Islet of Langerhans (tissue), 1 donor: ENCODE results near the gene FOXI1.
"Not testable (repeated sequence)": the region's sequence is repeated elsewhere in the genome, so short reads cannot be mapped to it uniquely, and the experiment has no call there.

Experiments
- FAIRE-seq: peaks from one replicate; lab custom pipeline; 2011; peaks lifted over from hg19 to GRCh38; lab: Jason Lieb, UNC

FOXI1 gene

DNA sequence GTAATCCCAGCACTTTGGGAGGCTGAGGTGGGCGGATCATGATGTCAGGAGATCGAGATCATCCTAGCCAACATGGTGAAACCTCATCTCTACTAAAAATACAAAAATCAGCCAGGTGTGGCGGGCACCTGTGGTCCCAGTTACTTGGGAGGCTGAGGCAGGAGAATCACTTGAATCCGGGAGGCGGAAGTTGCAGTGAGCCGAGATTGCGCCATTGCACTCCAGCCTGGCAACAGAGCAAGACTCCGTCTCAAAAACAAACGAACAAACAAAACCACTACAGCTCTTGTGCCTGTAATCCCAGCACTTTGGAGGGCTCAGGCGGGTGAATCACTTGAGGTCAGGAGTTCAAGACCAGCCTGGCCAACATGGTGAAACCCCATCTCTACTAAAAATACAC lies 11.4 kb upstream of the FOXI1 start:
- FAIRE-seq = not testable (repeated sequence)

DNA sequence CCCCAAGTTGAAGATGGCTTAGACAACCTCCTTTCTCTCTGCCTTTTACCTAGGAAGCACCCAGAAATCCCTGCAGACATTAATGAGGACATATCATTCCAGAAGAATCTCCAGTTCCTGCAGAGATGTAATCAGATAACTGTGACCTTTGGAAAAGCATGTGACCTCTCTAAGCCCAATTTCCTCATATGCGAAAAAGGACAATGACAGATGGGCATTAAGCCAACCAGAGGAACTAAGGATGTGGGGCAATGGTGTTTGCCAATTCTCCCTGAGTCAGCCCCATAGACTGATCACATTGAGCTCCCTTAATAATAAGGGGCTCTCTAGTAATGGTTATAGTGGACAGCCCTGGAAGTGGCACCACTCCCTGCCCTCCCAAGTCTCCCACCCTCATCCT lies 10.1 kb upstream of the FOXI1 start:
- FAIRE-seq = no peak

DNA sequence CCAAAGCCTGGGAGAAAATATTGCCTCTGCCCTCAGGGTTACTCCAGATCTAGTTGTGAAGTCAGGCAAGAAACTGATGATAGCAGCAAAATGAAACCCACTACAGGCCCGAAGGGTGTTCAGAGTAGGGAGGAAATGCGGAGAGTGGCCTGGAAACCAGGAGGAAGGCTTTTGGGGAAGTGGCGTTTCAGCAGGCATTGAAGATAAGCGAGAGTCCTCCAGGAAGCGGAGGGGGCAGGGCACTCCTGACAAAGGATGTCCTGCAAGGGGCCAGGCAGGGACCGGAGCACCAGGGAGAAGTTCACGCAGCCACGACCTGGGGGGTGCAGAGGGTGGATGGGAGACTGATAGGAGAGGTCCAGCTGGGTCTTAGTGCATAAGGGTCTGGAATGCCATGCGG lies 7.8 kb upstream of the FOXI1 start:
- no peak for FAIRE-seq

DNA sequence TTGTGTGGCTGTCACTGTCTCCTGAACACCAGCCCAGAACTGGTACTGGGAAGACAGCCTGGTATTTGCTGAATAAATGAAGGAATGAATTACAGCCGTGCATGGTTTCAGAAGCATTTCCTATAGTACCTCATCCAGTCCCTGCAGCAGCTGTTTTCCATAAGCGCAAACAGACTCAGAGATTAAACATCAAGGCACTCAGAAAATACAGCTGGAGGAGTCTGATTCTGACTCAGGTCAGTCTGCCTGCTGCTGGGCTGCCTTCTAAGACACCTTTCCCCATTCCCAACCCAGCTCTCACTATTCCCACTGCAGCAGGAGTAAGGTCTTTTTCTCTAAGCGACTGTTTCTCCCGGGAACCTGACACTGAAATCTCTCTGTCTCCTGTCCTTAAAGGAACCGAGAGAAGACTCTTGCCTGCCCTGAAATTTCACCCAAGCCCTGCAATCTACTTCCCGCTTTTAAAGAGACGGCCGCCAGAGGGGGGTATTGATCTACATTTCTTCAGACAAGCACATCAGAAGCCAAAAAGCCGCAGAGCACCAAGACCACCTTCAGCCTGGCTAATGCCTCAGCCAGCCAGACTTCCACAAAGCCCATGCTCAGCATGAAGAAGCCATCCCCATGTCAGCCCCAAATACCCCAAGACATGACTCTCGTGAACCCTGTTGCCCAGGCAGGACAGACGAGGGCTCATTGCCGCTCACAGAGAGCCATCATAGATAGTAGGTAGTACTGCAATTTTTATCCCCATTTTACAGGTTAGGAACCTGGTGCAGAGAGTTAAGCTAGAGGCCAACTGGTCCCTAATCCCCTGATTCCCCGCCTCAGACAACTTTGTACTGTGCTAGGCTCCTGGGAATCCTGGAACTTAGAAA lies 5.4 kb upstream of the FOXI1 start:
- no peak for FAIRE-seq

GRCh38 chr5:170103447-170103846 lies 2.2 kb upstream of the FOXI1 start:
- FAIRE-seq = no peak

- FAIRE-seq = no peak
Measured at GRCh38 chr5:170104299-170104698, 1.4 kb upstream of the FOXI1 start.

DNA sequence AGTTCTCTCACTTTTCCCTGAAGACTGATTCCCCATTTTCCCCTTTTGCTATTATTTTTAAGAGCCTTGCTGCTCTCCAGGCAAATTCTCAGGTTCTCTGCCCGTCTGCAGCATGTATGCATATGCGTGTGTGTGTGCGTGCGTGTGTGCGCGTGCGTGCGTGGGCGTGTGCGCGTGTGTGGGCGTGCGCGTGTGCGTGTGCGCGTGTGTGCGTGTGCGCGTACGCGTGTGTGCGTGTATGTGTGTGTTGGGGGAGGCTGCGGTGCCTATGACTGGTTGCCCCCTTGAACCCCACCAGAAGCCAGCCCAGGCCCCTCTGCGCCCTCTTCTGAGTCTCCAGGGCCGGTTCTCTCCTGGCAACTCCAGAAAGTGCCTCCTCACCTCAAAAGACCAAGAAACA lies 987 bp upstream of the FOXI1 start:
- no peak for FAIRE-seq

DNA sequence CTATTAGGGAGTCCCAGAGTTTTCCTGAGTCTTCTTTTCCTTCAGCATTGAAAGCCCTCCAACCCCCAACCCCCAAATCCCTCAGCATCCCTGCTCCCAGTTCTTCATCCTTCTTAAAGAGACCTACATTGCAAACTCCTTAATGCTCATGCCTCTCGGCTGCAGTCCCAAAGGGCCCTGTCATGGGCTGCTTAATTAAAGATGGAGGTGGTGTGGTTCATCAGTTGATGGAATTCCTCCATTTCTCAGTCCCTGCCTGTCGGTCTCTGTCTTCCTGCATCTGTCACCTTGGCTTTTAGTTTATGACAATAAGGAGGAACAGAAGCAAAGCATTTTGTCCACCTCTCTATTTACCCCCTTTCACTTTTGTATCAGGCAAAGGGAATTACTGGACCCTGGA lies 2.0 kb downstream of the FOXI1 start:
- no peak for FAIRE-seq

DNA sequence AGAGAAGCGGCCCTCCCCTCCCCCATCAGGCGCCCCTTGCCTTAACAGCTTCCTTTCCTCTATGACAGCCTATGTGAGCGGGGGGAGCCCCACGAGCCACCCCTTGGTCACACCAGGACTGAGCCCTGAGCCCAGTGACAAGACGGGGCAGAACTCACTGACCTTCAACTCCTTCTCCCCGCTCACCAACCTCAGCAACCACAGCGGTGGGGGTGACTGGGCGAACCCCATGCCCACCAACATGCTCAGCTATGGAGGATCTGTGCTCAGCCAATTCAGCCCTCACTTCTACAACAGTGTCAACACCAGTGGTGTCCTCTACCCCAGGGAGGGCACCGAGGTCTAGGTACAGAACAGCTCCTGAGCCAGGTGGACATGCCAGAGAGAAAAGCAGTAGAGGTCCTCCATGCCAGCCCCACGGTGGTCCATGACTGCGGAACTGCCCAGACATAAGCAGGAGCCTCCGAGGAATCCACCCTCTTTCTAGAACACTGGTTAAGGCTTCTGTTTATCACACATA lies 2.6 kb downstream of the FOXI1 start:
- FAIRE-seq = no peak

GRCh38 chr5:170109059-170110031 lies 3.6 kb downstream of the FOXI1 start:
- no peak for FAIRE-seq

- FAIRE-seq = no peak
Measured at GRCh38 chr5:170110403-170111087, 4.8 kb downstream of the FOXI1 start.

DNA sequence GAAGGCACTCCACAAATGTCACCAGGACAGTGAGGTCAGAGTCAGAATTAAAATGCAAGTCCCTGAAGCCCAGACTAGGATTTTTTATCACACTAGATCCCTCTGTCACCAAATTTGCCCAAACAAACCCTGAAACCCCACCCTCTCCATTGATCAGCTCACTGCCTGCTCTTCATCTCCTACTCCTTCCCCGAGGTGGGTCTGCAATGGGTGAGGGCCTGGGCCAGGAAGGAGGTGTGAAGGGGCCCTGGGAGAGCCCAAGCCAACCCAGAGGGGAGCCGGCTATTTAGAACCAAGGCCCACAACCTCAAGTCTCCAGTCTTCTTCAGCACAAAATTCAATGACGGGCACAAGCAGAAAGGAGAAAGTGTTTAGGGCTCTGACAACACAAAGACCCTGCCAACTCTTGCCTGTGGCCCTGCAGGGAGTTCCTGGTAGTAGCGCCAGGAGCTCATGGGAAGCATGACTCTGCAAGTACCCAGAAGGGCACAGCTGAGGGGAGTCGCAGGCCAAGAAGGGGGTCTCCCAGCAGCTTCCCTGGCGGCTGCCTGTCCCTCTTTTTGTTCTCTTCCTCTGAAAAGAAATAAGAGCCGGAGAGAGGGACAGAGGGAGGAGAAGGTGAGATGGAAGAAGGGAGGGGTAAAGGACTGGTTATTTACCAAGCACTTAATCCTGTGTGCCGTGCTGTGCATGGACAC lies 5.5 kb downstream of the FOXI1 start:
- FAIRE-seq = no peak

- FAIRE-seq = no peak
Measured at GRCh38 chr5:170112876-170113521, 7.3 kb downstream of the FOXI1 start.

DNA sequence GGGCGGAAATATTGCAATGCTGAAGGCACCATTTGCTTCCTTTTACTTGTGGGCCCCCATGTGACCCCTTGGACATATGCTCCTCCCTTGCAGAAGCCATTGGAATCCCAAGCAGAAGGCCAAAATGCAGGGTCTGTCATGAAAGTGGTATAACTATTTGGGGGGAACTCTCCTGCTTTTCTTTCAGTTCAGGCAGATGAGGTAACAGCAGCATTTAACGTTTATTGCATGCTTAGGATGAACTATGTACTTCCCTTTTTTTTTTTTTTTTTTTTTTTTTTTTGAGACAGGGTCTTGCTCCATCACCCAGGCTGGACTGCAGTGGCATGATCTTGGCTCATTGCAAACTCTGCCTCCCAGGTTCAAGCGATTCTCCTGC lies 7.8 kb downstream of the FOXI1 start:
- FAIRE-seq = no peak

DNA sequence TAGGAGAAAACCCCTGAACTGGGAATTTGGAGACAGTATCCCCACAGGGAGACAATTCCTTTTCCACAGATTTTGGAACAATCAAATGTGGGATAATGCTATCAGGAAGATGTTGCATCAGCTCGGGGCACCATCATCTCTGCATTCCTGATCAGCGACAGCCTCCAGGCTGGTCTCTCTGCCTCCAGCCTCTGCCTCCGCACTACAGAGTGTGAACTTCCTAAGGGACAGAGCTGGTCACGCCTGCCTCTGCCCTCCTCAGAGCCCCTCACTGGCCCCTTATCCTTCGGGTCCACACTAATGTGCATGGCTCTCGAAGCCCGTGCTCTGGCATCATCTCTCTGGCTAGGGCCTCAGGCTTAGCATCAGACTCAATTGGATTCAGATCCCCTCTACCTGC lies 8.6 kb downstream of the FOXI1 start:
- FAIRE-seq = no peak

GRCh38 chr5:170115925-170116324 lies 10.2 kb downstream of the FOXI1 start:
- no peak for FAIRE-seq

GRCh38 chr5:170117736-170118135 lies 12.0 kb downstream of the FOXI1 start:
- FAIRE-seq = no peak

DNA sequence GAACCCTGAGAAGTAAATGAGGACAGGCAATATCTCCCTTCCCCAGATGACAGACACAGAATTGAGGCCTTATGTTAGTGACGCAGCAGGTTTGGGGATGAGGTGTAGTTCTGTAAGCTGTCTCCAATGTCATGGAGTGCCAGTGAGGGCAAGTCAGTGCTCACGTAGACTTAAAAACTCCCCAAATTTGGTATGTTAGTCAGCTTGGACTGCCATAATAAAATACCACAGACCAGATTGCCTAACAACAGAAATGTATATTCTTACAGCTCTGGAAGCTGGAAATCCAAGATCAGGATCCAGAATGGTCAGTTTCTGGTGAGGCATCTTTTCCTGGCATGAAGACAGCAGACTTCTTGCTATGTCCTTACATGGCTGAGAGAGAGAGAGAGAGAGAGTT lies 14.9 kb downstream of the FOXI1 start:
- no peak for FAIRE-seq

- FAIRE-seq = no peak
Measured at GRCh38 chr5:170121321-170121720, 15.6 kb downstream of the FOXI1 start.

GRCh38 chr5:170126061-170126460 lies 20.4 kb downstream of the FOXI1 start:
- no peak for FAIRE-seq

- FAIRE-seq = no peak
Measured at GRCh38 chr5:170126626-170127025, 20.9 kb downstream of the FOXI1 start.
